Measurements from ENCODE around the gene TNIK.
"Not testable (repeated sequence)": the region's sequence is repeated elsewhere in the genome, so short reads cannot be mapped to it uniquely, and the experiment has no call there.

Gene TNIK

GRCh38 chr3:171383206-171384018, 76.8 kb downstream of the TNIK start:
- Histone ChIP-seq H3K27me3 (replicated peaks; ENCODE audit: control insufficient read depth, insufficient read depth, low read length, poor library complexity, severe bottlenecking) (no peaks in the 10 kb centered on the region), H3K27ac (ENCODE audit: insufficient read depth, low read length, poor library complexity, severe bottlenecking) (no peak overlapping the region), H3K9me3 (ENCODE audit: control insufficient read depth, low read length) (no peaks in the 10 kb centered on the region), H3K4me3 (ENCODE audit: insufficient read depth, low read depth, low read length, poor library complexity, severe bottlenecking) (no peak overlapping the region), H3K4me1 (ENCODE audit: control insufficient read depth, insufficient read depth, low read length, poor library complexity, severe bottlenecking) (no peaks in the 10 kb centered on the region), H3K36me3 (ENCODE audit: control insufficient read depth, insufficient read depth, low read length) (no peaks in the 10 kb centered on the region)
- DNase-seq = no peak

GRCh38 chr3:171382347-171382746, 77.9 kb downstream of the TNIK start:
- H3K9me3 ChIP-seq (ENCODE audit: control insufficient read depth, low read length); H3K27ac ChIP-seq (ENCODE audit: insufficient read depth, low read length, poor library complexity, severe bottlenecking); H3K27me3 ChIP-seq (replicated peaks; ENCODE audit: control insufficient read depth, insufficient read depth, low read length, poor library complexity, severe bottlenecking); H3K36me3 ChIP-seq (ENCODE audit: control insufficient read depth, insufficient read depth, low read length); H3K4me3 ChIP-seq (ENCODE audit: insufficient read depth, low read depth, low read length, poor library complexity, severe bottlenecking); DNase-seq; H3K4me1 ChIP-seq (ENCODE audit: control insufficient read depth, insufficient read depth, low read length, poor library complexity, severe bottlenecking): not testable (repeated sequence)

GRCh38 chr3:171380711-171381425, 79.3 kb downstream of the TNIK start:
- no peaks in the 10 kb centered on the region for H3K27me3 ChIP-seq (replicated peaks; ENCODE audit: control insufficient read depth, insufficient read depth, low read length, poor library complexity, severe bottlenecking)
- H3K4me3 ChIP-seq (ENCODE audit: insufficient read depth, low read depth, low read length, poor library complexity, severe bottlenecking) = no peak overlapping the region
- no peaks in the 10 kb centered on the region for H3K9me3 ChIP-seq (ENCODE audit: control insufficient read depth, low read length)
- H3K4me1 ChIP-seq (ENCODE audit: control insufficient read depth, insufficient read depth, low read length, poor library complexity, severe bottlenecking) = peaks cover 6% of the 10 kb centered on the region
- H3K36me3 ChIP-seq (ENCODE audit: control insufficient read depth, insufficient read depth, low read length) = no peaks in the 10 kb centered on the region
- DNase-seq = no peak
- no peak overlapping the region for H3K27ac ChIP-seq (ENCODE audit: insufficient read depth, low read length, poor library complexity, severe bottlenecking)

- Histone ChIP-seq H3K27ac (ENCODE audit: insufficient read depth, low read length, poor library complexity, severe bottlenecking) (no peak overlapping the region), H3K4me3 (ENCODE audit: insufficient read depth, low read depth, low read length, poor library complexity, severe bottlenecking) (no peak overlapping the region), H3K9me3 (ENCODE audit: control insufficient read depth, low read length) (no peaks in the 10 kb centered on the region), H3K27me3 (replicated peaks; ENCODE audit: control insufficient read depth, insufficient read depth, low read length, poor library complexity, severe bottlenecking) (no peaks in the 10 kb centered on the region), H3K4me1 (ENCODE audit: control insufficient read depth, insufficient read depth, low read length, poor library complexity, severe bottlenecking) (peaks cover 6% of the 10 kb centered on the region), H3K36me3 (ENCODE audit: control insufficient read depth, insufficient read depth, low read length) (no peaks in the 10 kb centered on the region)
- no peak for DNase-seq
Observed at GRCh38 chr3:171379961-171380483, 80.2 kb downstream of the TNIK start.

- no peak overlapping the region for H3K27ac ChIP-seq (ENCODE audit: insufficient read depth, low read length, poor library complexity, severe bottlenecking)
- DNase-seq = no peak
- no peaks in the 10 kb centered on the region for H3K36me3 ChIP-seq (ENCODE audit: control insufficient read depth, insufficient read depth, low read length)
- no peak overlapping the region for H3K4me3 ChIP-seq (ENCODE audit: insufficient read depth, low read depth, low read length, poor library complexity, severe bottlenecking)
- peaks cover 8% of the 10 kb centered on the region for H3K4me1 ChIP-seq (ENCODE audit: control insufficient read depth, insufficient read depth, low read length, poor library complexity, severe bottlenecking)
- H3K27me3 ChIP-seq (replicated peaks; ENCODE audit: control insufficient read depth, insufficient read depth, low read length, poor library complexity, severe bottlenecking) = no peaks in the 10 kb centered on the region
- no peaks in the 10 kb centered on the region for H3K9me3 ChIP-seq (ENCODE audit: control insufficient read depth, low read length)
Observed at GRCh38 chr3:171379281-171379680, 80.9 kb downstream of the TNIK start.

- Histone ChIP-seq H3K27me3 (replicated peaks; ENCODE audit: control insufficient read depth, insufficient read depth, low read length, poor library complexity, severe bottlenecking) (no peaks in the 10 kb centered on the region), H3K36me3 (ENCODE audit: control insufficient read depth, insufficient read depth, low read length) (no peaks in the 10 kb centered on the region), H3K27ac (ENCODE audit: insufficient read depth, low read length, poor library complexity, severe bottlenecking) (no peak overlapping the region), H3K4me3 (ENCODE audit: insufficient read depth, low read depth, low read length, poor library complexity, severe bottlenecking) (no peak overlapping the region), H3K4me1 (ENCODE audit: control insufficient read depth, insufficient read depth, low read length, poor library complexity, severe bottlenecking) (peaks cover 9% of the 10 kb centered on the region), H3K9me3 (ENCODE audit: control insufficient read depth, low read length) (no peaks in the 10 kb centered on the region)
- DNase-seq = no peak
Observed at GRCh38 chr3:171378586-171378985, 81.6 kb downstream of the TNIK start.

- H3K4me3 ChIP-seq (ENCODE audit: insufficient read depth, low read depth, low read length, poor library complexity, severe bottlenecking) = no peak overlapping the region
- no peak for DNase-seq
- H3K36me3 ChIP-seq (ENCODE audit: control insufficient read depth, insufficient read depth, low read length) = no peaks in the 10 kb centered on the region
- no peaks in the 10 kb centered on the region for H3K27me3 ChIP-seq (replicated peaks; ENCODE audit: control insufficient read depth, insufficient read depth, low read length, poor library complexity, severe bottlenecking)
- H3K9me3 ChIP-seq (ENCODE audit: control insufficient read depth, low read length) = no peaks in the 10 kb centered on the region
- H3K27ac ChIP-seq (ENCODE audit: insufficient read depth, low read length, poor library complexity, severe bottlenecking) = no peak overlapping the region
- peaks cover 9% of the 10 kb centered on the region for H3K4me1 ChIP-seq (ENCODE audit: control insufficient read depth, insufficient read depth, low read length, poor library complexity, severe bottlenecking)
Observed at GRCh38 chr3:171377859-171378258, 82.3 kb downstream of the TNIK start.

GRCh38 chr3:171376596-171376947, 83.6 kb downstream of the TNIK start:
- Histone ChIP-seq H3K27ac (ENCODE audit: insufficient read depth, low read length, poor library complexity, severe bottlenecking) (no peak overlapping the region), H3K4me3 (ENCODE audit: insufficient read depth, low read depth, low read length, poor library complexity, severe bottlenecking) (no peak overlapping the region), H3K9me3 (ENCODE audit: control insufficient read depth, low read length) (no peaks in the 10 kb centered on the region), H3K4me1 (ENCODE audit: control insufficient read depth, insufficient read depth, low read length, poor library complexity, severe bottlenecking) (peaks cover 9% of the 10 kb centered on the region), H3K27me3 (replicated peaks; ENCODE audit: control insufficient read depth, insufficient read depth, low read length, poor library complexity, severe bottlenecking) (no peaks in the 10 kb centered on the region), H3K36me3 (ENCODE audit: control insufficient read depth, insufficient read depth, low read length) (no peaks in the 10 kb centered on the region)
- no peak for DNase-seq

- Histone ChIP-seq H3K36me3 (ENCODE audit: control insufficient read depth, insufficient read depth, low read length) (no peaks in the 10 kb centered on the region), H3K27me3 (replicated peaks; ENCODE audit: control insufficient read depth, insufficient read depth, low read length, poor library complexity, severe bottlenecking) (no peaks in the 10 kb centered on the region), H3K4me1 (ENCODE audit: control insufficient read depth, insufficient read depth, low read length, poor library complexity, severe bottlenecking) (peaks cover 9% of the 10 kb centered on the region), H3K27ac (ENCODE audit: insufficient read depth, low read length, poor library complexity, severe bottlenecking) (no peak overlapping the region), H3K4me3 (ENCODE audit: insufficient read depth, low read depth, low read length, poor library complexity, severe bottlenecking) (no peak overlapping the region), H3K9me3 (ENCODE audit: control insufficient read depth, low read length) (no peaks in the 10 kb centered on the region)
- DNase-seq = no peak
Observed at GRCh38 chr3:171375666-171376595, 84.3 kb downstream of the TNIK start.

All from effector memory CD4-positive, alpha-beta T cell (primary cell).